ENCODE results near the gene FAM89A. TPM values are rescaled to one million over a fixed set of nuclear protein-coding genes. Genes with fewer than 3 reads are reported as not detected.
"Not testable (repeated sequence)": the region's sequence is repeated elsewhere in the genome, so short reads cannot be mapped to it uniquely, and the experiment has no call there.

The FAM89A gene
- total RNA-seq, 1 donor from 2014 or later: 8.9 TPM

- ATAC-seq: no peak
- no peak for DNase-seq (ENCODE audit: missing footprints)
- intact Hi-C loops (cut with DNase I): no loop called here
Measured at GRCh38 chr1:231059566-231060193, 19.6 kb upstream of the FAM89A start.

GRCh38 chr1:231058416-231059109 lies 18.5 kb upstream of the FAM89A start:
- intact Hi-C loops (cut with DNase I): no loop called here
- no peak for ATAC-seq
- no peak for DNase-seq (ENCODE audit: missing footprints)

GRCh38 chr1:231057410-231057809 lies 17.4 kb upstream of the FAM89A start:
- intact Hi-C loops (cut with DNase I): no loop called here
- DNase-seq (ENCODE audit: missing footprints): no peak
- no peak for ATAC-seq

GRCh38 chr1:231055271-231055670 lies 15.2 kb upstream of the FAM89A start:
- no peak for DNase-seq (ENCODE audit: missing footprints)
- no peak for ATAC-seq
- intact Hi-C loops (cut with DNase I): no loop called here

GRCh38 chr1:231053493-231054162 lies 13.6 kb upstream of the FAM89A start:
- DNase-seq (ENCODE audit: missing footprints) (no peak), ATAC-seq (no peak)
- intact Hi-C loops (cut with DNase I): no loop called here

GRCh38 chr1:231052777-231053176 lies 12.7 kb upstream of the FAM89A start:
- no peak for ATAC-seq
- intact Hi-C loops (cut with DNase I): no loop called here

GRCh38 chr1:231050932-231051331 lies 10.9 kb upstream of the FAM89A start:
- ATAC-seq; DNase-seq (ENCODE audit: missing footprints); intact Hi-C loops (cut with DNase I): not testable (repeated sequence)

More at GRCh38 chr1:231052777-231053176, 12.7 kb upstream of the FAM89A start:
- DNase-seq (ENCODE audit: missing footprints): no peak

GRCh38 chr1:231050395-231050794 lies 10.3 kb upstream of the FAM89A start:
- ATAC-seq (no peak), DNase-seq (ENCODE audit: missing footprints) (no peak)
- intact Hi-C loops (cut with DNase I): no loop called here

GRCh38 chr1:231049121-231049979 lies 9.3 kb upstream of the FAM89A start:
- DNase-seq (ENCODE audit: missing footprints): no peak
- ATAC-seq: no peak
- intact Hi-C loops (cut with DNase I): no loop called here

GRCh38 chr1:231048419-231048818 lies 8.4 kb upstream of the FAM89A start:
- ATAC-seq; DNase-seq (ENCODE audit: missing footprints); intact Hi-C loops (cut with DNase I): not testable (repeated sequence)

- DNase-seq (ENCODE audit: missing footprints); intact Hi-C loops (cut with DNase I); ATAC-seq: not testable (repeated sequence)
Measured at GRCh38 chr1:231047529-231047928, 7.5 kb upstream of the FAM89A start.

GRCh38 chr1:231046730-231047395 lies 6.8 kb upstream of the FAM89A start:
- DNase-seq (ENCODE audit: missing footprints) (no peak), ATAC-seq (no peak)

GRCh38 chr1:231045921-231046729 lies 6.1 kb upstream of the FAM89A start:
- intact Hi-C loops (cut with DNase I); DNase-seq (ENCODE audit: missing footprints); ATAC-seq: not testable (repeated sequence)

More at GRCh38 chr1:231046730-231047395, 6.8 kb upstream of the FAM89A start:
- intact Hi-C loops (cut with DNase I): no loop called here

GRCh38 chr1:231045286-231045685 lies 5.2 kb upstream of the FAM89A start:
- DNase-seq (ENCODE audit: missing footprints) (no peak), ATAC-seq (no peak)
- intact Hi-C loops (cut with DNase I): no loop called here

- intact Hi-C loops (cut with DNase I): loop anchor here (5.0 kb wide), 1 partner anchor 48 kb away; no protein-coding TSS in a partner anchor
- no peak for DNase-seq (ENCODE audit: missing footprints)
- ATAC-seq: no peak
Measured at GRCh38 chr1:231044588-231044987, 4.5 kb upstream of the FAM89A start.

GRCh38 chr1:231041719-231042261 lies 1.7 kb upstream of the FAM89A start:
- no peak for ATAC-seq

More at GRCh38 chr1:231041719-231042261, 1.7 kb upstream of the FAM89A start:
- intact Hi-C loops (cut with DNase I): loop anchor here (5.0 kb wide), 1 partner anchor 51 kb away; no protein-coding TSS in a partner anchor
- no peak for DNase-seq (ENCODE audit: missing footprints)

Data from Right ventricle myocardium inferior (tissue), 1 donor.